Measurements from ENCODE around the gene ASIC2.
A peak's percentile ranks its signal among the peaks of the same experiment; 100 is the strongest.

Gene ASIC2

DNA sequence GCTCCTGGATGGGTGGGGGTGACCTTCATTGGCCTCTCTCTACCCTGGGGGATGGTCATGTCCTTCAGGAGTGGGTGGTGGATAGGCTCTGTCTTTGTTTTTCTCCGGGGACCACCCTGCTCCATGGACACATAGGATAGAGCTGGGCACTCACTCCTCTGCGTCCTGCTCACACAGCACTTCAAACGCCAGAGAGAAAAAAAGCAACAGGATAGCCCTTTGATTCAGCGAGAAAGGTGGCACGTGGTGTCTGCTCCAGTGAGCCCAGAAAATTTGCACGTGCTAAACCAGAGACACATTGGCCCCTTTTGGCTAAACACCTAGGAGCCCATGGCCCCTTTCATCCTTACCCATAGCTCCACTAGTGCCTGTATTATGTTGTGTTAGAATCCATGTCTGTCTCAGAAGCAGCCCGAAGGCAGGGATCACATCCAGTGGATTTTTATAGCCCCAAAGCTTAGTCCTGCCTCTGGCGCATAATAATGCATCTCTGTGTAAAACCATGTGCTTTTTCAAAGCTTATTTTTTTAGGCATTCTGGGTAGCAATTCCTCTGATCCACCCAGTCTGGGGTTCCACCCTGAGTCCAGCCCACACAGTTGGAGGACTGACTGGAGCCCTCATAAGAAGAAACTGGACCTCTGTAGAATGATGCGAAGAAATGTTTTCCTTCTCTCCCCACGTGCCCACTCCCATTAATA, 90.1 kb downstream of the ASIC2 start:
- TF ChIP-seq, protein P1, sequence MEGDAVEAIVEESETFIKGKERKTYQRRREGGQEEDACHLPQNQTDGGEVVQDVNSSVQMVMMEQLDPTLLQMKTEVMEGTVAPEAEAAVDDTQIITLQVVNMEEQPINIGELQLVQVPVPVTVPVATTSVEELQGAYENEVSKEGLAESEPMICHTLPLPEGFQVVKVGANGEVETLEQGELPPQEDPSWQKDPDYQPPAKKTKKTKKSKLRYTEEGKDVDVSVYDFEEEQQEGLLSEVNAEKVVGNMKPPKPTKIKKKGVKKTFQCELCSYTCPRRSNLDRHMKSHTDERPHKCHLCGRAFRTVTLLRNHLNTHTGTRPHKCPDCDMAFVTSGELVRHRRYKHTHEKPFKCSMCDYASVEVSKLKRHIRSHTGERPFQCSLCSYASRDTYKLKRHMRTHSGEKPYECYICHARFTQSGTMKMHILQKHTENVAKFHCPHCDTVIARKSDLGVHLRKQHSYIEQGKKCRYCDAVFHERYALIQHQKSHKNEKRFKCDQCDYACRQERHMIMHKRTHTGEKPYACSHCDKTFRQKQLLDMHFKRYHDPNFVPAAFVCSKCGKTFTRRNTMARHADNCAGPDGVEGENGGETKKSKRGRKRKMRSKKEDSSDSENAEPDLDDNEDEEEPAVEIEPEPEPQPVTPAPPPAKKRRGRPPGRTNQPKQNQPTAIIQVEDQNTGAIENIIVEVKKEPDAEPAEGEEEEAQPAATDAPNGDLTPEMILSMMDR (IDR thresholded peaks at IDR 0.05; ENCODE audit: insufficient read depth, low read depth, low read length, missing control alignments), result no peak
- no peak for DNase-seq (ENCODE audit: low read depth)
- H3K4me3 ChIP-seq (ENCODE audit: low read length), result no peak overlapping the region

DNA sequence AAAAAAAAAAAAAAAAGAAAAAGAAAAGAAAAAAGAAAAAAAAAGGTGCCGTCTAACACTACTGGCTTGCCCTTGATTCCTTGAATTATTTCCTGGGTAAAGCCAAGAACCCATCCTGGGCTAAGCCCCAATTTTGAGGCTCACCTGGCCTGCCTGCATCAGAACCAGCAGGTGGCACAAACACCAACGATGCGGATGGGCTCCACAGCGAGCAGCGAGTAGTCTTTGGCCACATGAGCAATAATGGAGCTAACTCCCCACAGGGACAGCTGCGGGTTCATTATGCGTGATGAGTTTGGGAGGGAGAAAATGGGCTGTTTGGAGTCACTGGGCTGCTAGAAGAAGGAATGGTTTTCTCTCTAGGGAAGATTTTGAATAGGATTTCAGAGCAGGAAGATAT, 91.1 kb downstream of the ASIC2 start:
- TF ChIP-seq, protein P1 (IDR thresholded peaks at IDR 0.05; ENCODE audit: insufficient read depth, low read depth, low read length, missing control alignments), result peak; percentile 17
- DNase-seq (ENCODE audit: low read depth), result no peak
- no peak overlapping the region for H3K4me3 ChIP-seq (ENCODE audit: low read length)

DNA sequence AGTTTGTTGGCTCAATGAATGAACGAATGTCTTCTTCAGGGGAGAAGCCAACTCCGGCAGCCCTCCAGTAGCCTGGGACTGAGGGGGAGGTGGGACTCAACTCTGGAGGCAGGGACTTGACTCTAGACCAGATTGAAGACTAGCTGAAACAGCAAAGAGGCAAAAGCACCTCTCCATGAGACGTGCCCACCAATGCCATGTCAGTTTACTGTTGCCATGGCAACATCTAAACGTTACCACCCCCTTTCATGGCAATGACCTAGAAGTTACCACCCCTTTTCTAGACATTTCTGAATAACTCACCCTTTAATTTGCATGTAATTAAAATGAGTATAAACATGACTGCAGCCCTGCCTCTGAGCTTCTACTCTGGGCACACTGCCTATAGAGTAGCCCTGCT, 91.8 kb downstream of the ASIC2 start:
- no peak for DNase-seq (ENCODE audit: low read depth)
- H3K4me3 ChIP-seq (ENCODE audit: low read length), result no peak overlapping the region

DNA sequence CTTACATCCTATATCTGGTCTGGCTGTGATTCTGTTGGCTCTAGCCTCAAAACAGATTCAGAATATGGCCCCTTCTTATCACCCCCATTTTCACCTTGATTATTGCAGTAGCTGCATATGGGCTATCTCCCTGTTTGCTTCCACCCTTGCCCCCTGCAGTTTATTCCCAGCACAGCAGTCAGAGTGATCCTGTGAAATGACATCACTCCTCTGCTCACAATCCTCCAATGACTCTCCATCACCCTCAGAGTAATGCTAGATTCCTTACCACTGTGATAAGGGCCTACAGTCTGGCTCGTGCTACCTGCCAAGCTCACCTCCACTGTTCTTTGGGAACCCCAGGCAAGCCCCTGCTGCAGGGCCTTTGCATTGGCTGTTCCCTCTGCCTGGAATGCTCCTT, 92.5 kb downstream of the ASIC2 start:
- DNase-seq (ENCODE audit: low read depth), result peak; percentile 35
- TF ChIP-seq, protein P1 (IDR thresholded peaks at IDR 0.05; ENCODE audit: insufficient read depth, low read depth, low read length, missing control alignments), result peak; percentile 24
- H3K4me3 ChIP-seq (ENCODE audit: low read length), result no peak overlapping the region

More for the DNA sequence above, 91.8 kb downstream of the ASIC2 start:
- TF ChIP-seq, protein P1 (IDR thresholded peaks at IDR 0.05; ENCODE audit: insufficient read depth, low read depth, low read length, missing control alignments), result no peak

DNA sequence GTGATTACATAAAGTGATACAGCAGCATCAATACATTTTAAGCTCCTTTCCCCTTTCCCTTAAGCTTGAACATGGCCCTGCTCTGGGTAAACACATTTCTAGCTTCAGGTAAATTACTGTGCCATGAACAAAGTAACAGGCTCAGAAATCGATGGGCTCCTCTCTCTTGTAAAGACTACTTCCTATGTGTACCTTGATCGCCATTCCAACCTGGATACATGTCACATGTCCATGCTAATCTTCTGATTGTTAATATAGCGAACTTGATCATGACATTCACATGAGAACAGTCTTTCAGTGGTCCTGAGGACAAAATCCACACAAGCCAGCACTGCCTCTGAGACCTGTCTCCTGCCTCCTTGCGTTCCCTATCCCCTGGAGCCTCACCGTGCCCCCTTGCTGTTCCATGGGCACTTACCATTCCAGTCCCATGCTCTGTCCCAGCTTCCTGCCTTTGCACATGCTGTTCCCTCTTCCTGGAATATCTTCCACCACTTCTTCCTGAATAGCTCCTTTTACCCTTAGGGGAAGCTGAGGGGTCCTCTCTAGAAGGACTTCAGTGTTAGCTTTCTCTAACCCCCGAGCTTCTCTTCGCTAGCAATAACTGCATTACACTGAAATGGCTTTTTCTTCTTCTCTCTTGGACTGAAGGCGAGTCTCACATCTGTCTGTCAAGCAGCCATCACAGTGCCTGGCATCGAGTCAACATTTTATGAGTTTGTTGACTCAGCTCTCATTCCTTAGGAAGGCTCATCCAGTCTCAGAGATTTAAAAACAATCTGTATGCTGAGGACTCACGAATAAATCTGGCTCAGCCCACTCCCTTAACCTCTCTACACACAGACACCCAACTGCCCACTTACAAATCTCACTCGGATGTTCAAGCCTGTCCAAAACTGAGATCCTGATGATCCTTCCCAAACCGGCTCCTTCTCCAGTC, 93.3 kb downstream of the ASIC2 start:
- peak; percentile 59 for DNase-seq (ENCODE audit: low read depth)
- no peak overlapping the region for H3K4me3 ChIP-seq (ENCODE audit: low read length)
- TF ChIP-seq, protein P1 (IDR thresholded peaks at IDR 0.05; ENCODE audit: insufficient read depth, low read depth, low read length, missing control alignments), result no peak

DNA sequence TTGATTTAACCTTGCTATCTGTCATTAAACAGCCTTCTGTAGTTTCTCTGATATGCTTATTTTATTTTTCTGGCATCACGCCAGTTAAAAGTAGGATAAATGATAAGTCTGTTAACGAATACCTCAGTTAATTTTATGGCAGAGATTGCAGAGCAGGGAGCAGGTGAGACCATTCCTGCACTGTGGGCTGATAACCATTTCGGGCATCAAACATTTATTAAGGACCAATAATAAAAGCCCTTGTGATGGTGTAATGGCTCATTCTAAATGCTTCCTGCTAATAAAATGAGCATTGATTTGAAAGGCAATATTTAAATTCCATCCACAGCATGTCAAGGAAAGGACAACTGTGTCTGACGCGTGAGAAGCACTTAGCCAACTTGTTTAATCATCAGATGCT, 94.1 kb downstream of the ASIC2 start:
- TF ChIP-seq, protein P1 (IDR thresholded peaks at IDR 0.05; ENCODE audit: insufficient read depth, low read depth, low read length, missing control alignments), result no peak
- no peak overlapping the region for H3K4me3 ChIP-seq (ENCODE audit: low read length)
- DNase-seq (ENCODE audit: low read depth), result no peak
